ENCODE data around the gene GRIP2. TPM values are rescaled to one million over a fixed set of nuclear protein-coding genes. Genes with fewer than 3 reads are reported as not detected.

GRIP2 gene
- total and polyA plus RNA-seq, 2 of the 4 experiments (the other 2 are of a cell fraction): 0.05 TPM; not detected in 1

GRCh38 chr3:14569474-14570000, 29.4 kb upstream of the GRIP2 start:
- no peak overlapping the region for H3K56ac ChIP-seq (ENCODE audit: extremely low read depth, insufficient read depth, low read length)
- no peak overlapping the region for H2AFZ ChIP-seq (replicated peaks; ENCODE audit: low read length, poor library complexity)
- no peaks in the 10 kb centered on the region for H3K9me3 ChIP-seq (ENCODE audit: control insufficient read depth, insufficient read depth, low read length)
- H3K23ac ChIP-seq (ENCODE audit: low read depth, low read length): no peak overlapping the region
- no peaks in the 10 kb centered on the region for H3K9me1 ChIP-seq (ENCODE audit: insufficient read depth, low read length)
- no peak overlapping the region for H3K4me3 ChIP-seq (ENCODE audit: insufficient read depth, low read depth, low read length)
- no peak overlapping the region for H2BK120ac ChIP-seq (ENCODE audit: low read depth, low read length)
- H4K91ac ChIP-seq (ENCODE audit: insufficient read depth, low read depth, low read length): no peak overlapping the region
- H4K5ac ChIP-seq (ENCODE audit: low read depth, low read length): no peak overlapping the region
- no CpG with 5 or more reads among the region's 11 CpGs for WGBS, 2 experiments (ENCODE audit: extremely low coverage in 2 of 2, insufficient read length in 1 of 2)
- ATAC-seq (ENCODE audit: low read depth): no peak
- H3K4me1 ChIP-seq (ENCODE audit: control insufficient read depth, insufficient read depth, low read length): no peaks in the 10 kb centered on the region
- no TSS peak for BruUV-seq (replicated peaks)
- H3K27ac ChIP-seq (ENCODE audit: insufficient read depth, low read length): no peak overlapping the region
- dilution Hi-C loops (cut with HindIII; ENCODE audit: low sequenced_read_pairs, unreplicated experiment) (no loop called here), in situ Hi-C loops (cut with MboI; ENCODE audit: low sequenced_read_pairs) (loop anchor here (25.0 kb wide), 1 partner anchor 682 kb away; the partner anchor contains the start of gene WNT7A), intact Hi-C loops (cut with micrococcal nuclease) (no loop called here)
- H2BK15ac ChIP-seq (ENCODE audit: low read depth, low read length): no peak overlapping the region
- no peaks in the 10 kb centered on the region for H3K36me3 ChIP-seq (ENCODE audit: control insufficient read depth, insufficient read depth, low read length)
- H2BK20ac ChIP-seq (ENCODE audit: low read depth, low read length): no peak overlapping the region
- H4K20me1 ChIP-seq (ENCODE audit: insufficient read depth, low read length): no peaks in the 10 kb centered on the region
- no peak overlapping the region for H3K9ac ChIP-seq (ENCODE audit: low read depth, low read length)
- H3K18ac ChIP-seq (ENCODE audit: low read depth, low read length): no peak overlapping the region
- DNase-seq: no peak
- H4K8ac ChIP-seq (ENCODE audit: low read depth in 2 of 2, low read length in 2 of 2): no peak overlapping the region
- TF ChIP-seq MAFK (IDR thresholded peaks at IDR 0.05; ENCODE audit: low read depth, low read length) (no peak), RAD21 (IDR thresholded peaks at IDR 0.05; ENCODE audit: low read length) (no peak), MAZ (IDR thresholded peaks at IDR 0.05; ENCODE audit: borderline replicate concordance, low read depth, low read length) (no peak), NFE2L2 (IDR thresholded peaks at IDR 0.05; ENCODE audit: low read depth, low read length) (no peak), RFX5 (IDR thresholded peaks at IDR 0.05; ENCODE audit: low read depth, low read length) (no peak), CTCF (conservative IDR thresholded peaks at IDR 0.05; ENCODE audit: low read depth, low read length) (no peak), USF2 (IDR thresholded peaks at IDR 0.05; ENCODE audit: low read depth, low read length) (no peak), RCOR1 (IDR thresholded peaks at IDR 0.05; ENCODE audit: insufficient replicate concordance, low read length) (no peak), POLR2A (IDR thresholded peaks at IDR 0.05; ENCODE audit: low read depth, low read length) (no peak), CHD1 (IDR thresholded peaks at IDR 0.05; ENCODE audit: low read depth, low read length) (no peak), BHLHE40 (IDR thresholded peaks at IDR 0.05; ENCODE audit: low read depth, low read length) (no peak), CEBPB (IDR thresholded peaks at IDR 0.05; ENCODE audit: low read depth, low read length) (no peak), MXI1 (IDR thresholded peaks at IDR 0.05; ENCODE audit: borderline replicate concordance, low read depth, low read length) (no peak), FOS (IDR thresholded peaks at IDR 0.05; ENCODE audit: low read depth, low read length) (no peak), SMC3 (IDR thresholded peaks at IDR 0.05; ENCODE audit: low read depth, low read length) (no peak), ELK1 (IDR thresholded peaks at IDR 0.05; ENCODE audit: borderline replicate concordance, low read depth, low read length) (no peak)
- ChIA-PET CTCF (no interaction called here), POLR2A (ENCODE audit: unreplicated experiment) (no interaction called here)
- no peak overlapping the region for H2AK9ac ChIP-seq (replicated peaks; ENCODE audit: low read depth, low read length, poor library complexity)
- no peak overlapping the region for H2AK5ac ChIP-seq (ENCODE audit: low read depth, low read length)
- no peak overlapping the region for H3K4ac ChIP-seq (ENCODE audit: low read depth, low read length)
- no peak overlapping the region for H2BK5ac ChIP-seq (ENCODE audit: low read depth, low read length, poor library complexity, severe bottlenecking)
- no peak overlapping the region for H3K4me2 ChIP-seq (ENCODE audit: low read depth, low read length)
- no peak overlapping the region for H3K14ac ChIP-seq (replicated peaks; ENCODE audit: low read depth, low read length)
- no peaks in the 10 kb centered on the region for H3K79me1 ChIP-seq (ENCODE audit: low read depth in 1 of 2, low read length in 2 of 2)
- peaks cover 38% of the 10 kb centered on the region for H3K27me3 ChIP-seq (ENCODE audit: control insufficient read depth, insufficient read depth, low read length)

Measured in IMR-90 (cell line).